ENCODE data around the gene HSD3B1.
"Not testable (repeated sequence)": the region's sequence is repeated elsewhere in the genome, so short reads cannot be mapped to it uniquely, and the experiment has no call there.

Gene HSD3B1

GRCh38 chr1:119553302-119554071 is 46.5 kb downstream of the HSD3B1 start:
- not testable (repeated sequence) for DNase-seq (ENCODE audit: low spot score)

- DNase-seq (ENCODE audit: low spot score), result no peak
These were observed 47.2 kb downstream of the HSD3B1 start for GRCh38 chr1:119554183-119554582.

- DNase-seq (ENCODE audit: low spot score), result no peak
These were observed 49.4 kb downstream of the HSD3B1 start for GRCh38 chr1:119556423-119556822.

- DNase-seq (ENCODE audit: low spot score), result not testable (repeated sequence)
These were observed 53.4 kb downstream of the HSD3B1 start for GRCh38 chr1:119560402-119560801.

- no peak for DNase-seq (ENCODE audit: low spot score)
These were observed 57.5 kb downstream of the HSD3B1 start for GRCh38 chr1:119564548-119564947.
